Measurements from ENCODE around the gene PRKACA.
A peak's percentile ranks its signal among the peaks of the same experiment; 100 is the strongest.
"Not testable (repeated sequence)": the region's sequence is repeated elsewhere in the genome, so short reads cannot be mapped to it uniquely, and the experiment has no call there.

PRKACA gene

DNA sequence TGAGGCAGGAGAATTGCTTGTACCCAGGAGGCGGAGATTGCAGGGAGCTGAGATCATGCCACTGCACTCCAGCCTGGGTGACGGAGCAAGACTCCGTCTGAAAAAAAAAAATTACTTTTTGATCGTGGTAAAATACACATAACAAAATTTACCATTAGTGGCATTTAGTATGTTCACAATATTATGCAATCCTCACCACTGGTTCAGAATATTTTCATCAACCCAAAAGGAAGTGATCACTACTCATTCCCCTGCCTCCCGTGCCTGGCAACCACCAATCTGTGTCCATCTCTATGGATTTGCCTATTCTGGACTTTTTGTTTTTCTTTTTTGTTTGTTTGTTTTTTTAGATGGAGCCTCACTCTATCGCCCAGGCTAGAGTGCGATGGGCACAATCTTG, 54.5 kb downstream of the PRKACA start:
- peak; percentile 30 for DNase-seq

DNA sequence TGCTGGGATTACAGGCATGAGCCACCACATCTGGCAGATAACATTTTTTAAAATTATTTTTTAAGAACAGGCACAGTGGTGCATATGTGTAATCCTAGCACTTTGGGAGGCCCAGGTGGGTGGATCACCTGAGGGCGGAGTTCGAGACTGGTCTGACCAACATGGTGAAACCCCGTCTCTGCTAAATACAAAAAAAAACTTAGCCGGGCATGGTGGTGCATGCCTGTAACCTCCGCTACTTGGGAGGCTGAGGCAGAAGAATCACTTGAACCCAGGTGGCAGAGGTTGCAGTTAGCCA, 55.1 kb downstream of the PRKACA start:
- DNase-seq, result no peak

DNA sequence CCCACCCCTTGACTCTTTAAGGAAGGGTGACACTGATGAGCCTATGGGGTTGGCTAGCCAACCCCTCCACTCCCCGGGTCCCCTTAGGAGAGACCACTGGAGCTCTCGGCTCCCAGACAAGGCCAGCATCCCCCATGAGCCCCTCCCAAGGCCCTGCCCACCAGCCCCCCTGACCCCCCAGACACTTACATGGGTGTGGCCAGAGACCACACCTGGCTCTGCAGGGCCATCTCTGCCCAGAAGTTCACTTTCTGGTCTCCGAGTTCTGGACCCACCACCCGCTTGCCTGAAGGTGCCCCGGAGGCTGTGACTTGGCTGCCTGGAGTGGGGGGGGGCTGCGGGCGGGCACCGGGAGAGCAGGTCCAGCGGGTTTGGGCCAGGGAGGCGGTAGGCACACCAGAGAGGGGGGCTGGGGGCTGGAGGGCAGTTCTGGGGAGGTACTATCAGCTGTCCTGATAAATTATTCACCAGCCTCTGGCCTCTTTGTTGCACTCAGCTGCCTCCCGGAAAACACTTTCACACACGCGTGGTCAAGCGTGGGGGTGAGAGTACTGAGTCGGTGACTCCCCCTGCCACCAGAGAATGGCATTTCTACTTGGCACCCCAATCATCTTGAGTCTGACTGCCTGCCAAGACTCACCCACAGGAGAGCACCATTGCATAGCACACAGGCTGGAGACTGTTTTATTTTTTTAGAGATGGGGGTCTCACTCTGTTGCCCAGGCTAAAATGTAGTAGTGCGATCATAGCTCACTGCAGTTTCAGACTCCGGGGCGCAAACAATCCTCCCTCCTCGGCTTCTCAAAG, 55.6 kb downstream of the PRKACA start, which contains the start of gene PALM3:
Gene PALM3, minus strand, starts transcription at position 326 of the 807 bp plus-strand sequence. Its CDS starts 96 bp downstream, at position 230.
- DNase-seq, result no peak

DNA sequence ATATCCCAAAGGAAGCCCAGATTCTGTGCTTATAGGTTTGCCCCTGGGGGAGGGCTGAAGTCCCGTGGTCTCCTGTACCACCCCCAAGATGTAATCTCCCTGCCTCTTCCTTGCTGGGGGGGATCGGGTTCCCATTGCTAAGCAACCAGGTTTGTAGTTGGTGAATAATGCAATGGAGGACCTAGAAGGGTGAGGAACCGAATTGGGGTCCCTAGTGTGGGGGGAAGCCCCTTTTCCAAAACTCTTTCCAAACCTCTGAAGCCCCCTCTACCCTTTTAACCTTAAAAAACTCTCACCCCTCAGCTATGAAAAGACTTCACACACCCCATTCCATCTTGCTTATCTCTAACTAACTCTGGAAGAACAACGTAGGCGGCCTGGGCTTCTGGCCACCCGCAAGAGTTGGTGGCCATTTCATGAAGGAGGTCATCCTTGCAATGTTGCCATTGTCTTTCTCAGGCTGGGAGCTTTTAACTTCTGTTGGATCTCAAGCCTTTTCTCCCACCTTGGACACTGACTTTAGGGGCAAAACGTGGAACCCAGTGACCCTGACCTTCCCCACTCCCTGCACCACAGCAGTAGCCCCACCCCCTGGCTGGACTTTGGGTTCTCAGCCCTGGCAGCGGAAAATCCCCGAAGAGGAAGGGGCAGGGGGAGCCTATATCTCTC, 56.3 kb downstream of the PRKACA start:
- DNase-seq, result no peak

DNA sequence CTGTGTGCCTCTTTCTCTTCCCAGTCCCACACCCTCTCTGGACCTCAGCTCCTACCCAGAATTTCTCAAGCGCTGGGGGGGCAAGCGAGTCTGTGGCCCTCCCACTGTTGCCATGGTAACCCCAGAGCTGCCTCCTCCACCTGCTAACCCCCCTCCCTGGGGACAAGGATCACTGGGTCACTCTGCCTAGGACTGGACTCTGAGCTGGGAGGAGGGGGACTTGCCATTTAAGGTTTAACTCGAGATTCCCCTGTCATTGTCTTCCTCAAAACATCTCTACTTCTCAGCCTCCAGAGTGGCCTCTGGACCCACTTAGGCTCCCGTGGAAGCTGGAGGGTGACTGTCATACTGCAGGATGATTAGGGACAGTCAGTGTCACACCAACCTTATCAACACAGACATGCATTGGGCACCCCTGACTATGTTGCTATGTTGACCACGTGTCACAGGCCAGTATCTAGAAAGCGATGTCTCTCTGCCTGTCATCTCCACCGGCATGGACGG, 57.9 kb downstream of the PRKACA start:
- DNase-seq, result no peak

DNA sequence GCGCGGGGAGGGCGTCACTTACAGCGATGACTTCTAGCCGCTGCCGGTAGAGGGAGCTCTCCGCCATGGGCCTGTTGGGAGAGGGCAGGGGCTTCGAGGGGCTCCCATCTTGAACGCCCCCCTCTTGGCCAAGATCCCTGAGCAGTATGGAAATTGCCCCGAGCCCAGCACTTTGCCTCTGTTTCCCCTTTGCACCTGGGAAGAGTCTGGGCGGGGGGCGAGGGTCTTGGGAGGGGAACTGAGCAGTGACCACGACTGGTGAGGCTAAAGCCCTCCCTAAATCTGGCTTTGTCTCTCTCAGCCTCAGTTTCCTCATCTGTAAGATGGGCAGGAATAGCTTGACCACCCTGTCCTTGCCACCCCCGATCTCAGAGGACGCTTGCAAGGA, 58.5 kb downstream of the PRKACA start:
- DNase-seq, result peak; percentile 11

DNA sequence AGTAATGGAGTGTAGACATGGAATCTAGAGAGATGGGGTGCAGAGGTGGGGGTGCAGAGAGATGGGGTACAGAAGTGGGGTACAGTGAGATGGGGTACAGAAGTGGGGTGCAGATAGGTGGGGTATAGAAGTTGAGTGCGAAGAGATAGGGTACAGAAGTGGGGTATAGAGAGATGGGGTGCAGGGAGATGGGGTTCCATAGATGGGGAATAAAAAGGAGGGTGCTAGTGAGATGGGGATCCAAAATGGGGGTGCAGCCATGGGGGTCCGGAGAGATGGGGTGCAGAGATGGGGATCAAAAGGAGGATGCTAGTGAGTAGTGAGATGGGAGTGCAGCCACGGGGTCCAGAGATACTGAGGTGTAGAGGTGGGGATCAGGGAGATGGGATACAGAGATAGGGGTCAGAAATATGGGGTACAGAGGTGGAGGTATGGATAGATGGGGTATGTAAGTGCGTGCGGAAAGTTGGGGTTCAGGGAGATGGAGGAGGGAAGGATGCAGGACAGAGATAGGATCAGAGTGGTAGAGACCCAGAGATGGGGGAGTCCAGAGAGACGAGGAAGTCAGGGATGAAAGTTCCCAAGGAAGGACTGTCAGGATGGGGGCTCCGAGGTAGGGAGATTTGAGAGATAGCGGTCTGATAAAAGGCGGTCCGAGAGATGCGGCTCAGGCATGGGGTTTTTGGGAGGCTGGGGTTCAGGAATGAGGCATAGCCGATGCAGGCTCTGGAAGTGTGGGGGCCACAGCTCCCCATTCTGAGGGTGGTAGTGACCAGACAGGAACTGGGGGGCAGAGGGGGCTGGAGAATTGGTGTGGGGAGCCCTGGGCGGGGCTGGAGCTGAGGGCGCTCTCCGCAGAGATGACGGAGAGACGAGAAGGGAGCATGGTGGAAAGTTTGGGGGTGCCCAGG, 59.1 kb downstream of the PRKACA start:
- no peak for DNase-seq

DNA sequence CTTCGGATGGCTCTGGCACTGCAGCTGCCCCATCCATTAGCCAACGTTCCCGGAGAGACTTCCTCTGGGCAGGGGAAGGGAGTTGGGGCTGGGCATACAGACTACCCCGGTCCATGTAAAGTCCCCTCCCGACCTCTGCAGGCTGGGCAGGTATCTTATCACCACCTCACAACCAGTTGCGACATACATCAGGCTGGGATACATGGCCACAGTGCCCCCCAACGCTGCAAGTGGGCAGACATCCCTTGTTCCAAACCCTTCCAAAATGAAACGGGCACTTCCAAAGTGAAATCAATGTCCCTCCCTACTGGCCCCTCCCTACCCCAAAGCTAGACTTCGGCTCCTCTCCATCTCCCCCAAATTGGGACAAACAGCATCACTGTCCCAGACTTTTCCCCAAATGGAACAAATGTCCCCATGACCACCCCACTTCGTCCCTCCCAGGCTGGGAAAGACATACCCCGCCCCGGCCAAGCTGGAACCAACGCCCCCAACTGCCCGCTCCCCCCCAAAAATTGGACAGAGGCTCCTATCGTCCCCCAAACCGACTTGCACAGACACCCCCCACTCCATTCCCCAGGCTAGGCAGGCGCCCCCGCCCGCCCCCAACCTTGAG, 60.7 kb downstream of the PRKACA start:
- DNase-seq, result no peak

DNA sequence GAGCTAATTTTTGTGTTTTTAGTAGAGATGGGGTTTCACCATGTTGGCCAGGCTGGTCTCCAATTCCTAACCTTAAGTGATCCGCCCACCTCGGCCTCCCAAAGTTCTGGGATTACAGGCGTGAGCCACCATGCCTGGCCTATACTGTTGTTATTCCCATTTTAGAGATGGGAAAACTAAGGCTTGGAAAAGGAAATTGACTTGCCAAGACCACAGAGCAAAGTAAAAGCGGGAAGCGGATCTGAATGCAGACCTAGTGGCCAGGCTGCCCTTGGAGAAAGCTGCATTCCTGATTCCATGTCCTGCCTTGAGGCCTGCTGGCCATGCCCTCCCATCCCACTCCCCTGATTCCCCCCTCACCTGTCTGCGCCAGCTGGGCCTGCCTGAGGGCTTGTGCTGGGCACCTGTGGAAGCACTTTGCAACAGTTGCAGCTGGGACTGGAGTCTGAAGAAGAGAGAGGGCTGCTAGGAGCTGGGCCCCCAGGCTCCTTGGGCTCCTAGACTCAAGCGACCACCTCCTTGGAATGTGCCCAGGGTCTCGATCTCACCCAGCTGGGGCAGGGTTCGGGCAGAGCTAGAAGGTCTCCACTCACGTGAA, 61.4 kb downstream of the PRKACA start:
- DNase-seq, result no peak

DNA sequence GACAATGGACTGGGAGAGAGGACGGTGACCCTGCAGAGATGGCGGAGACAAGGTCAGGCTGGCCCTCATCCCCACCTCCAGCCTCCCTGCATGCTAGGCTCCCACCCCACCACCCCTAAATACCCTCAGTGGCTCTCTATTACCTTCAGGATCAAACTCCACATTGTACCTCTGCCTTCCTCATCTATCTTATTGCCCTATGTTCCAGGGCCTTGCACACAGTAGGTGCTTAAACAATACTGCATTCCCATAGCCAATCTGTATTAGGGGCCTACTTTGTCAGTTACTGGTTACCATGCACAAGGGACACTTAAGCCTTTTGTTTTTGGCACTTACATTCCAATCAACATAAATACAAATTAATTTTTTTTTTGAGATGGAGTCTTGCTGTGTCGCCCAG, 62.2 kb downstream of the PRKACA start:
- DNase-seq, result no peak

DNA sequence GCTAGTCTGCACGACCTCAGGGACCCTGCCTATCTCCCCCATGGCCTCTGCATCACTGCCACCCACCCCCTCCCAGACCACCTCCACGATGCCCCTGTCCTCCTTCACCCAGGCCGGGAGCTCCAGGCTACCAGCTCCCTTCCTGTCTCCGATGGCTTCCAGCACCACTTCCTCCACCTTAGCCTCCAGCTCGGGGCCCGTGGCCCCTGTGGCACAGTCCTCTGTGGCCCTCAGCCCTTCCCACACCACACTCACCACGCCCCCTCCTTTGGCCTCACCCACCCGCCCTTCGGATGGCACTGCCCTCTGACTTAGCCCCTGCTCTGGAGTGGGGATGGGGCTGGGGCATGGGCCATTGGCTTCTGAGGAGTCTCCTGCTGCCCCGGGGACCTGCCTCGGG, 62.8 kb downstream of the PRKACA start:
- no peak for DNase-seq

DNA sequence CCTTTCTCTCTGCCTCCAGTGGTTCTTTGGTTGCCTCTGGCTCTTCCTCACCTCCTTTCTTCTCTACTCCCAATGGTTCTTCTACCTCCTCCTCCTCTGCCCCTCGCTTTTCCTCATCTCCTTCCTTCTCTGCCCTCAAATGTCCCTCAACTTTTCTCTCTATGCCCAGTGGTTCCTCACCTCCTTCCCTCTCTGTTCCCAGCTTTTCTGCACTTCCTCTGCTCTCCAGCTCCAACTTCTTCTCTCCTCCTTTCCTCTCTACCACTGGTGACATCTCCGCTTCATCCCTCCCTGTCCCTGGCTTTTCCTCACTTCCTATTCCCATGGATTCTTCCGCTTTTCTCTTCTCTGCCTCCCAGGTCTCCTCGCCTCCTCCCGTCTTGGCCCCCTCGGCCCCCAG, 63.5 kb downstream of the PRKACA start:
- no peak for DNase-seq

DNA sequence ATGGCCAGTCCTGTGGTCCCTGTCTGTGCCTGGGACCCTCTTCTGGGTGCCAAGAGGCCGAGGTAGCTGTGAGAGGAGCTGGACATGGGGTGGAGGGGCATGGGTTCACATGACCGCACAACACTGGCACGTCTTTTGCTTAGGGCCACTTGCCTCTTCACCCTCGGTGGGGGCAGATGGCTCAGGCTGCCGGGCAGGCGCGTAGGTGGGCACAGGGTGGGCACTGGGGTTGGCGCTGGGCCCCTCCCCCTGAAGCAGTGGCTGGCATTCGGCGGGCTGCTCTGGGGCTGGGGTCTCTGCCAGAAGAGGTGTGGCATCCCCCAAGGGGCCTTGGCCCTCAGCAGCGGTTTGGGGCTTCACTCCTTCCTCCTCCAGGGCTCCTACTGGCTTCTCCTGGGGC, 64.1 kb downstream of the PRKACA start:
- no peak for DNase-seq

DNA sequence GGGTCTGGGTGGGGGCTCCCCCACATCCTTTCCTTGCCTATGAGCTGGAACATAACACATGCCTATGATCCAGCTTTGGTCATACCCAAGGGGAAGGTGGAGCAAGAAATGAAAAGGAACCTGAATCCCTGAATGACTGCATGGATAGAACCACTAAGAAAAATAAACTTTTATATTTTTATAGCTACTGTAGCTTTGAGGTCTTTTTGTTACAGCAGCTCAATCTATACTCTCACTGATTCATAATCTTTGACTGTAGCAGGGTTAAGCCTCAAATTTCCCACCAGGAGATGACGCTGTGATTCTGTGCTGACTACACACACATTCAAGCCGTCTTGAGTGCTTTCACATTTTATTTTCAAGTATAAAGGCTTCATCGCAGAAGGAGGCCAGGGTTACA, 64.5 kb downstream of the PRKACA start:
- DNase-seq, result no peak

DNA sequence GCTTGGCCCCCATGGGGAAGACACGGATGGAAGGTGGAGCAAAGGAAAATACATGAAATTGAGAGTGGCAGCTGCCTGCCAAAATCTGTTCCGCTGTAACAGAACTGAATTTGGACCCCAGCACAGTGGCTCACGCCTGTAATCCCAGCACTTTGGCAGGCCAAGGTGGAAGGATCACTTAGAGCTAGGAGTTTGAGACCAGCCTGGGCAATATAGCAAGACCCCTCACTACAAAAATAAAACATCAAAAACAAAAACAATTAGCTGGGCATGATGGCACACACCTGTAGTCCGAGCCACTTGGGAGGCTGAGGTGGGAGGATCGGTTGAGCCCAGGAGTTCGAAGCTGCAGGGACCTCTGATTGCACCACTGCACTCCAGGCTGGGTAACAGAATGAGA, 65.1 kb downstream of the PRKACA start:
- no peak for DNase-seq

DNA sequence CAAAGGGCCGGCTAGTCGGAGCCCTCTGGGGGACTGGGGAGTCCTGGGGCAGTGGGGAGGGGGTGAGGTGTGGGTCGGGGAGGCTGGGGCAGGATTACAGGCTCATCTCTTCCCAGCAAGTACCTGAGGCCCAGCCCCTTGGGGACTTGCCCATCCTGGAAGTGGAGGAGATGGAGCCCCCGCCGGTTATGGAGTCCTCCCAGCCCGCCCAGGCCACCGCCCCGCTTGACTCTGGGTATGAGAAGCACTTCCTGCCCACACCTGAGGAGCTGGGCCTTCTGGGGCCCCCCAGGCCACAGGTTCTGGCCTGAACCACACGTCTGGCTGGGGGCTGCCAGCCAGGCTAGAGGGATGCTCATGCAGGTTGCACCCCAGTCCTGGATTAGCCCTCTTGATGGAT, 65.6 kb downstream of the PRKACA start:
- no peak for DNase-seq

DNA sequence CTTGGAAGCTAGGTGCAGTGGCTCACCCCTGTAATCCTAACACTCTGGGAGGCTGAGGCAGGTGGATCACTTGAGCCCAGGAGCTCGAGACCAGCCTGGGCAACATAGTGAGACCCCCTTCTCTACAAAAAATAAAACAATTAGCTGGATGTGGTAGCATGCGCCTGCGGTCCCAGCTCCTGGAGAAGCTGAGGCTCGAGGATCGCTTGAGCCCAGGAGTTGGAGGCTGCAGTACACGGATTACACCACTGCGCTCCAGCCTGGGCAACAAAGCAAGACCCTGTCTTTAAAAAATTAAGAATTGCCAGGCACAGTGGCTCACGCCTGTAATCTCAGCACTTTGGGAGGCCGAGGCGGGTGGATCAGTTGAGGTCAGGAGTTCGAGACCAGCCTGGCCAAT, 66.6 kb downstream of the PRKACA start:
- DNase-seq, result not testable (repeated sequence)

DNA sequence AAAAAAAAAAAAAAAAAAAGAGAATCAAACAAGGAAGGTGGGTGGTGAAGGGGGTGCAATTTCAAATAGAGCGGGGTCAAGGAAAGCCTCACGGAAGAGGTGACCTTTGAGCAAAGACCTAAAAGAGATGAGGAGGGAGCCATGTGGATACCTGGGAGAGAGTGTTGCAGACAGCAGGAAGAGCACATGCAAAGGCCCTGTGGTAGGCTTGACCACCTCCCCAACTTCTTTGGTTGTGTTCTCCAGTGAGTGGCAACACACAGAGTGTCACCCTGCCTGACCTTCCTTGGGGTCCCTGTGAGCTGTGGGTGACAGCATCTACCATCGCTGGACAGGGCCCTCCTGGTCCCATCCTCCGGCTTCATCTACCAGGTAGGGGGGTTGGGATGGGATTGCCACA, 67.0 kb downstream of the PRKACA start:
- DNase-seq, result no peak

DNA sequence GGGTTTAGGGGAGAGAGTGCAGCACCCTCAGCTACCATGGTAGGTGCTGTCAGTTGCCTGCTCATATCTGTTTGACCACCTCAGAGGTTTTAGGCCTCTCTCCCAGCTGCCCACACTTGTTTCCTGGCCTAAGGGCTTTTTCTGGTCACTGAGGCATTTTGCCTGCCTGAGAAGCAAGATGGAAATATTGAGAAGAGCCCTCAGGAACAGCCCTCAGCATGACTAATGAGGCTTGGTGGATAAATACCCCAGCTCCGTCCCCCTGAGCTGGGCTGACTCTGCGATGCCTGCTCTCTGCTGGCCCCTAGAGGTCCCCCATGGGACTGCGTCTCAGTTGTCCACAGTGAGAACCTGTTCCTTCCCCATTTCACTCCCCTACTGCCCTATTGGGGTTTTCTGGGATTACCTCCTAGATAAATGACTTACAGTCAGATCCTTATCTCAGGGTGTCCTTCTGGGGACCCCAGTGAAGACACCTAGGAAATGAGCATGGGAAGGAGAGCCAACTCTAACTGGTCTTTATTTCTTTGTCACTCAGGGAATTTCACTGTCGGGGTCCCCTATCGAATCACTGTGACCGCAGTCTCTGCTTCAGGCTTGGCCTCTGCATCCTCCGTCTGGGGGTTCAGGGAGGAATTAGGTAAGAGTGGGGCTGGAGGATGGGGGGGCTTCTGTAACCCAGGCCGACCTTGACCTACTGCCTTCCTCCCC, 69.0 kb downstream of the PRKACA start:
- DNase-seq, result peak; percentile 71

DNA sequence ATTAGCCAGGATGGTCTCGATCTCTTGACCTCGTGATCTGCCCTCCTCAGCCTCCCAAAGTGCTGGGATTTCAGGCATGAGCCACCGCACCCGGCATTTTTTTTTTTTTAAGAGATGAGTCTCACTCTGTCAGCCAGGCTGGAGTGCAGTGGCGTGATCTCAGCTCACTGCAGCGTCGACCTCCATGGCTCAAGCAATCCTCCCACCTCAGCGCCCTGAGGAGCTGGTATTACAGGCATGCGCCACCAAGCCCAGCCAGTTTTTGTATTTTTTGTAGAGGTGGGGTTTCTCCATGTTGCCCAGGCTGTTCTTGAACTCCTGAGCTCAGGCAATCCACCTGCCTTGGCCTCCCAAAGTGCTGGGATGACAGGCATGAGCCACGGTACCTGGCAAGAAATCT, 69.7 kb downstream of the PRKACA start:
- DNase-seq, result not testable (repeated sequence)

DNA sequence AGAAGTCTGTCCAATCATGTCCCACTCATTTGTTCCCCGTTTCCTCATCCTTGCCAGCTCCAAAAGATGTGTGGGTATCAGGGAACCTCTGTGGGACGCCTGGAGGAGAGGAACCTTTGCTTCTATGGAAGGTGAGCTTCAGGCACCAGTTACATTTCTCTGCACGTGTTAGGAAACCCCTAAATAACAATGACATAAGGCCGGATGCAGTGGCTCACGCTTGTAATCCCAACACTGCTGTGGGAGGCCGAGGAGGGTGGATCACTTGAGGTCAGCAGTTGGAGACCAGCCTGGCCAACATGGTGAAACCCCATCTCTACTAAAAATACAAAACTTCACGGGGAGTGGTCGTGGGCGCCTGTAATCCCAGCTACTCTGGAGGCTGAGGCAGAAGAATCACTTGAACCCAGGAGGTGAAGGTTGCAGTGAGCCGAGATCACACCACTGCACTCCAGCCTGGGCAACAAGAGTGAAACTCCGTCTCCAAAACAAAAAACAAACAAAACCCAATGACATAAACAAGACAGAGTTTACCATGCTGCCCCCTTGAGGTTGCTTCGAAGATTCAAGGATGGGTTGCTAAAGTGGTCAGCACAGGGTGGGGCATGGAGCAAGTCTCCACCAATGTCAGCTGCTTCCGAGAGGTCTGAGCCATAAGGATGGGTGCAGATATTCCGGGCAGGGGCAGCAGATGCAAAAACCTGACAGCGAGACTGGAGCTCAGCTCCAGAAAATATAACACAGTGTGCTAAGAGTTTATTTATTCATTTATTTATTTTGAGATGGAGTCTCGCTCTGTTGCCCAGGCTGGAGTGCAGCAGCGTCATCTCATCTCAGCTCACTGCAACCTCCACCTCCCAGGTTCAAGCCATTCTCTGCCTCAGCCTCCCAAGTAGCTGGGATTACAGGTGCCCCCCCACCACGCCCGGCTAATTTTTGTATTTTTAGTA, 74.6 kb downstream of the PRKACA start:
- peak; percentile 77 for DNase-seq

Data from inflammatory macrophage treated with lipopolysaccharide for 4 hours (primary cell).